ENCODE data around the gene DOK4. TPM values are rescaled to one million over a fixed set of nuclear protein-coding genes. Genes with fewer than 3 reads are reported as not detected.
A peak's percentile ranks its signal among the peaks of the same experiment; 100 is the strongest.

DOK4 gene
- total RNA-seq, 4 donors from 2014 or later = 5.9 to 36.3 (median 12.9) TPM

DNA sequence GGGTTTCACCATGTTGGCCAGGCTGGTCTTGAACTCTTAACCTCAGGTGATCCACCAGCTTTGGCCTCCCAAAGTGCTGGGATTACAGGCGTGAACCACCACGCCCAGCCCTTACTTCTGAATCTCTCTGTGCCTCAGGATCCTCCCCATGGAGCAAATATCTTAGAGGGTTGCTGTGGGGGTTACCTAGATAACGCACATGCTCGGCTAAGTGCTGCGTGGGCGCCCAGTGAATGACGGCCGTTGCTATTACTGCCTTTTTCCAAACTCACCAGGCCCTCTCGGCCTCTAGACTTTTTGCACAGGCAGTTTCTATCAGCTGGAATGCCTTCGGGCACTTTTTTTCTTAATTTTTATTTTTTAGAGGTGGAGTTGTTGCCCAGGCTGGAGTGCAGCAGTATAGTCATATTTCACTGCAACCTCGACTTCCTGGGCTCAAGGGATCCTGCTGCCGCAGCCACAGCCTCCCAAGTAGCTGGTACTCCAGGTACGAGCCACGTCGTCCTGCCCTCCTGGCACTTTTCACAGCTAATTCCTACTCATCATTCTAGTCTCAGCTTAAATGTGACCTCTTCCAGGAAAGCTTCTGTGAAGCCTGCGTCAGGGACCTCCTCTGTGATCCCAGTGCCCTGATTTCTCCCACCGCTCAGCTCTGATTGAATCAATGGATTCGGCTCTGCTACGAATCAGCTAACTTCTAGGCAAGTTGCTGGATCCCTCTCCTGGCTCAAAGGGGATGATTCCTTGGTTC, 41.5 kb upstream of the DOK4 start:
- no peak for DNase-seq (ENCODE audit: low spot score)
- TF ChIP-seq, protein P1, sequence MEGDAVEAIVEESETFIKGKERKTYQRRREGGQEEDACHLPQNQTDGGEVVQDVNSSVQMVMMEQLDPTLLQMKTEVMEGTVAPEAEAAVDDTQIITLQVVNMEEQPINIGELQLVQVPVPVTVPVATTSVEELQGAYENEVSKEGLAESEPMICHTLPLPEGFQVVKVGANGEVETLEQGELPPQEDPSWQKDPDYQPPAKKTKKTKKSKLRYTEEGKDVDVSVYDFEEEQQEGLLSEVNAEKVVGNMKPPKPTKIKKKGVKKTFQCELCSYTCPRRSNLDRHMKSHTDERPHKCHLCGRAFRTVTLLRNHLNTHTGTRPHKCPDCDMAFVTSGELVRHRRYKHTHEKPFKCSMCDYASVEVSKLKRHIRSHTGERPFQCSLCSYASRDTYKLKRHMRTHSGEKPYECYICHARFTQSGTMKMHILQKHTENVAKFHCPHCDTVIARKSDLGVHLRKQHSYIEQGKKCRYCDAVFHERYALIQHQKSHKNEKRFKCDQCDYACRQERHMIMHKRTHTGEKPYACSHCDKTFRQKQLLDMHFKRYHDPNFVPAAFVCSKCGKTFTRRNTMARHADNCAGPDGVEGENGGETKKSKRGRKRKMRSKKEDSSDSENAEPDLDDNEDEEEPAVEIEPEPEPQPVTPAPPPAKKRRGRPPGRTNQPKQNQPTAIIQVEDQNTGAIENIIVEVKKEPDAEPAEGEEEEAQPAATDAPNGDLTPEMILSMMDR (IDR thresholded peaks at IDR 0.05) = no peak
- no peak for ATAC-seq (ENCODE audit: low FRiP score)

GRCh38 chr16:57527027-57527426, 40.7 kb upstream of the DOK4 start:
- TF ChIP-seq, protein P1 (IDR thresholded peaks at IDR 0.05) = no peak
- ATAC-seq (ENCODE audit: low FRiP score) = no peak
- DNase-seq (ENCODE audit: low spot score) = no peak

DNA sequence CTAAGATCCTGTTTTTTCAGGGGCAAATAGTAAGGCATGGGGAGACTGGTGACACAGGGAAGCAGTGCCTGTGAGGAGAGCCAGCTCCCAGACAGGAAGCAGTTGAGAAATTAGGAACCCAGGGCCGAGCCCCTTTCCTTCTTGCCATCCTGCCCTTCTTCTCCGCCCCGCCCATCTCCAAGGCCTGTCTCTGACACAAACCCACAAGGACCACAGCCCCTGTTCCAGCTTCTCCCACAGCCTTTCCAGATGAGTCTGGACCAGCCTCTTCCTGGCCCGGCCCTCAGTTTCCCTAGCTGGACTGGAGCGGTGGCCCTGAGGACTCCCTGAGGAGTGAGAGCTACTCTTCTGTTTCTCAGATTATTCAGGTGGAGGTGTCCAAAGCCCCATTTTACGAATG, 40.2 kb upstream of the DOK4 start:
- DNase-seq (ENCODE audit: low spot score) (no peak), ATAC-seq (ENCODE audit: low FRiP score) (no peak)
- TF ChIP-seq, protein P1 (IDR thresholded peaks at IDR 0.05) = no peak

DNA sequence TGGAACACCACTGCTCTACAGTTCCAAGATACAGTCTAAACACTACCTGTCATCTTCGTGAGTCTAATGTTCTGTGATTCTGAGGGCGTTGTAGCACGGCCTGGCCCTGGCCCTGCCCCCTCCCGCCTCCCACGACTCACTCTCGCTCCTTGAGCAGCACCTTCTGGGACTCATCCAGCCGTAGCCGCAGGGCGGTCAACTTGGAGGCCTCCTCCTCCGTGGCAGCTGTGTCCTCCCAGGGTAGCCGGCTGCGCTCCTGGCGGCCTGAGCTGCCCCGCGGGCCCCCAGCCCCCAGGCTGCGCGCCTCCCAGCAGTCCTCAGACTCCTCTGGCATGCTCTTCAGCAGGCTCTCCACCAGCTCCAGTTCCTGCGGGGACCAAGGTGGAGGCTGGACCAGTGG, 39.5 kb upstream of the DOK4 start:
- DNase-seq (ENCODE audit: low spot score) (no peak), ATAC-seq (ENCODE audit: low FRiP score) (peak; percentile 76)
- TF ChIP-seq, protein P1 (IDR thresholded peaks at IDR 0.05) = no peak

GRCh38 chr16:57522960-57523359, 36.7 kb upstream of the DOK4 start:
- no peak for ATAC-seq (ENCODE audit: low FRiP score)
- no peak for DNase-seq (ENCODE audit: low spot score)
- TF ChIP-seq, protein P1 (IDR thresholded peaks at IDR 0.05) = no peak

GRCh38 chr16:57519796-57520360, 33.6 kb upstream of the DOK4 start:
- peak; percentile 86 for ATAC-seq (ENCODE audit: low FRiP score)
- TF ChIP-seq, protein P1 (IDR thresholded peaks at IDR 0.05) = peak in 2 of 3 donors; percentile 41 to 56
- DNase-seq (ENCODE audit: low spot score) = peak; percentile 65

DNA sequence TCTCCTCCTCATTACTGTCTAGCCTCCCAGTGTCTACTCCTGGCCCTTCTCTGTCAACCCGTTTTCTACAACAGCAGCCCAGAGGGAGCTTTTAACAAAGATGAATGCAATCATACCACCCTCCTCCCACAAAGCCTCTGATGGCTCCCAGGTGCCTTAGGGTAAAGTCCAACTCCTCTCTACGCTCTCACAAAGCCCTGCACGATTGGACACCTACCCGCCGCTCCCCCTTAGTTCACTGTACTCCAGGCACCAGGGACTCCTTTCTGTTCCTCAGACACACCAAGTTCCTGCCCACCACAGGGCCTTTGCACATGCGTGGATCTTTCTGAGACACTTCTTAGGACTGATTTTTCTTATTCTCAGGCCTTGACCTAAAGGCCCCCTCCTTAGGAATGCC, 32.6 kb upstream of the DOK4 start:
- TF ChIP-seq, protein P1 (IDR thresholded peaks at IDR 0.05) = no peak
- no peak for ATAC-seq (ENCODE audit: low FRiP score)
- no peak for DNase-seq (ENCODE audit: low spot score)
